CD4-positive, alpha-beta T cell treated with Interleukin-2 at 100 ng/mL for 4 hours (primary cell): Measurements from ENCODE around the gene PCDH1.

Experiments used
- DNase-seq: peaks from one replicate; pipeline ENCODE4 v3.0.0-alpha.2; 2020; ENCODE audit warnings: low spot score

Gene PCDH1

GRCh38 chr5:141873933-141874261, 4.3 kb downstream of the PCDH1 start:
- no peak for DNase-seq

- DNase-seq: no peak
Observed at GRCh38 chr5:141872496-141873356, 5.5 kb downstream of the PCDH1 start.

- no peak for DNase-seq
Observed at GRCh38 chr5:141871870-141872269, 6.3 kb downstream of the PCDH1 start.

- no peak for DNase-seq
Observed at GRCh38 chr5:141870871-141871270, 7.3 kb downstream of the PCDH1 start.

GRCh38 chr5:141870228-141870627, 8.0 kb downstream of the PCDH1 start:
- DNase-seq: no peak

GRCh38 chr5:141869514-141869913, 8.7 kb downstream of the PCDH1 start:
- DNase-seq: no peak

GRCh38 chr5:141869040-141869439, 9.2 kb downstream of the PCDH1 start:
- no peak for DNase-seq

GRCh38 chr5:141868541-141868940, 9.7 kb downstream of the PCDH1 start:
- DNase-seq: no peak

GRCh38 chr5:141867651-141868050, 10.6 kb downstream of the PCDH1 start:
- no peak for DNase-seq

GRCh38 chr5:141867139-141867538, 11.1 kb downstream of the PCDH1 start:
- no peak for DNase-seq

GRCh38 chr5:141866096-141866495, 12.1 kb downstream of the PCDH1 start:
- no peak for DNase-seq

- DNase-seq: no peak
Observed at GRCh38 chr5:141865406-141865805, 12.8 kb downstream of the PCDH1 start.

- DNase-seq: no peak
Observed at GRCh38 chr5:141864371-141865370, 13.5 kb downstream of the PCDH1 start.

- no peak for DNase-seq
Observed at GRCh38 chr5:141863569-141864178, 14.5 kb downstream of the PCDH1 start.

GRCh38 chr5:141862936-141863543, 15.2 kb downstream of the PCDH1 start:
- no peak for DNase-seq

GRCh38 chr5:141861194-141861593, 17.0 kb downstream of the PCDH1 start:
- no peak for DNase-seq

- no peak for DNase-seq
Observed at GRCh38 chr5:141858079-141858765, 20.0 kb downstream of the PCDH1 start.

- no peak for DNase-seq
Observed at GRCh38 chr5:141857226-141857625, 21.0 kb downstream of the PCDH1 start.

- DNase-seq: no peak
Observed at GRCh38 chr5:141856037-141856790, 22.0 kb downstream of the PCDH1 start.

- DNase-seq: no peak
Observed at GRCh38 chr5:141855265-141856036, 22.8 kb downstream of the PCDH1 start.
